HCT116 (cell line): Measurements from ENCODE around the gene PLCD3. TPM values are rescaled to one million over a fixed set of nuclear protein-coding genes. Genes with fewer than 3 reads are reported as not detected.

ENCODE experiments used
- ATAC-seq: fragments of 200-7000 bp; cut with Tn5 transposase; 2 replicates; pipeline ENCODE4 v1.9.1; 2020; ENCODE audit warnings: mild to moderate bottlenecking, moderate library complexity
- BruUV-seq: library from RNA; stranded (reverse); fragments of 400-500 nt; replicated peaks from 2 replicates; lab custom pipeline; 2021; lab: Mats Ljungman, UMichigan
- CTCF ChIA-PET: fragments of 300-600 bp; sonication (Branson Sonifier 250); formaldehyde crosslinking; loops from one replicate; lab custom pipeline; 2021; ENCODE audit warnings: antibody characterized with exemption; lab: Charles Lee
- POLR2A ChIA-PET: fragments of 300-600, 350-600 bp; sonication (Branson Sonifier 250); formaldehyde crosslinking; loops from one replicate; lab custom pipeline; 2021; ENCODE audit warnings: antibody characterized with exemption; lab: Charles Lee
- RAD21 ChIA-PET, 2 experiments: fragments of 300-600 bp; sonication (Branson Sonifier 250); formaldehyde crosslinking; loops; one replicate each; lab custom pipeline; 2023; ENCODE audit warnings: low total read pairs in 2 of 2; ENCODE audit not compliant: uncharacterized antibody in 2 of 2, unreplicated experiment in 2 of 2, low non-redundant PET in 1 of 2; lab: Charles Lee
- DNase-seq: peaks from one replicate; pipeline ENCODE4 v3.0.0-alpha.2; 2010; ENCODE audit warnings: low read depth, low spot score
- H2AFZ ChIP-seq: fragments of 200-600 bp; shearing (Covaris generic), sonication (generic); 2 replicates; pipeline ENCODE4 v1.6.1; 2017; ENCODE audit warnings: low read depth, mixed run types, mixed read lengths, antibody characterized with exemption, low read length; ENCODE audit not compliant: poor library complexity, severe bottlenecking
- H3K27ac ChIP-seq: 2 replicates; pipeline ENCODE4 v1.5.1; 2012; ENCODE audit warnings: low read depth, low read length
- H3K27me3 ChIP-seq: fragments of 200-600 bp; sonication (generic); 2 replicates; pipeline ENCODE4 v1.6.1; 2016; ENCODE audit warnings: mixed run types, low read length, mixed read lengths; ENCODE audit not compliant: insufficient read depth
- H3K36me3 ChIP-seq, 2 experiments: fragments of 200-500 bp in 1 of 2; fragments of 200-600 bp in 1 of 2; sonication (Bioruptor generic) in 1 of 2; sonication (generic) in 1 of 2; 2 replicates each; pipeline versions ENCODE4 v1.5.1 to v1.6.1; 2014 to 2016; ENCODE audit warnings: low read length in 2 of 2, inconsistent platforms in 1 of 2, mixed read lengths in 1 of 2, mixed run types in 1 of 2; ENCODE audit not compliant: insufficient read depth in 2 of 2, control insufficient read depth in 1 of 2
- H3K4me1 ChIP-seq, 2 experiments: fragments of 200-600 bp in 1 of 2; sonication (generic) in 1 of 2; 2 replicates each; pipeline versions ENCODE4 v1.5.1 to v1.6.1; 2012 to 2017; ENCODE audit warnings: low read length in 2 of 2, inconsistent platforms in 1 of 2, mild to moderate bottlenecking in 1 of 2, mixed read lengths in 1 of 2, mixed run types in 1 of 2, moderate library complexity in 1 of 2; ENCODE audit not compliant: insufficient read depth in 2 of 2, control insufficient read depth in 1 of 2
- H3K4me2 ChIP-seq: fragments of 200-600 bp; sonication (generic); 2 replicates; pipeline ENCODE4 v1.6.1; 2017; ENCODE audit warnings: mixed run types, low read length, mixed read lengths
- H3K4me3 ChIP-seq, 2 experiments: fragments of 200-600 bp in 1 of 2; sonication (generic) in 1 of 2; replicated peaks in 1 of 2; 2 replicates each; pipeline ENCODE4 v1.5.1; 2011 to 2016; ENCODE audit warnings: low read length in 2 of 2, control low read depth in 1 of 2, low read depth in 1 of 2, mild to moderate bottlenecking in 1 of 2, mixed read lengths in 1 of 2, mixed run types in 1 of 2
- H3K79me2 ChIP-seq: fragments of 200-600 bp; sonication (generic); 2 replicates; pipeline ENCODE4 v1.6.1; 2017; ENCODE audit warnings: mild to moderate bottlenecking, mixed run types, low read length, moderate library complexity, mixed read lengths; ENCODE audit not compliant: insufficient read depth
- H3K9ac ChIP-seq: fragments of 200-600 bp; sonication (generic); 2 replicates; pipeline ENCODE4 v1.6.1; 2016; ENCODE audit warnings: low read length, mixed read lengths
- H3K9me2 ChIP-seq: fragments of 200-600 bp; sonication (generic), shearing (Covaris generic); 2 replicates; pipeline ENCODE4 v1.6.1; 2017; ENCODE audit warnings: mixed run types, mild to moderate bottlenecking, moderate library complexity; ENCODE audit not compliant: insufficient read depth
- H3K9me3 ChIP-seq, 2 experiments: fragments of 200-500 bp in 1 of 2; fragments of 200-600 bp in 1 of 2; sonication (Bioruptor generic) in 1 of 2; sonication (generic) in 1 of 2; 2 replicates each; pipeline ENCODE4 v1.6.1; 2014 to 2017; ENCODE audit warnings: low read length in 2 of 2, mixed read lengths in 2 of 2, inconsistent platforms in 1 of 2, low read depth in 1 of 2, mild to moderate bottlenecking in 1 of 2, mixed run types in 1 of 2, moderate library complexity in 1 of 2; ENCODE audit not compliant: control insufficient read depth in 1 of 2, insufficient read depth in 1 of 2
- H4K20me1 ChIP-seq: fragments of 200-600 bp; sonication (generic), shearing (Covaris generic); 2 replicates; pipeline ENCODE4 v1.6.1; 2017; ENCODE audit warnings: mixed run types, mild to moderate bottlenecking, moderate library complexity; ENCODE audit not compliant: insufficient read depth
- CBX3 ChIP-seq: IDR thresholded peaks from 2 replicates; pipeline ENCODE4 v1.6.1; 2012; ENCODE audit warnings: low read depth
- ELF1 ChIP-seq: IDR thresholded peaks from 2 replicates; pipeline ENCODE4 v1.6.1; 2012; ENCODE audit warnings: low read depth, borderline replicate concordance
- EZH2 ChIP-seq: fragments of 200-600 bp; sonication (generic); IDR thresholded peaks from 2 replicates; pipeline ENCODE4 v1.6.1; 2017; ENCODE audit warnings: antibody characterized with exemption, mixed run types
- FOSL1 ChIP-seq: IDR thresholded peaks from 2 replicates; pipeline ENCODE4 v1.6.1; 2012; ENCODE audit warnings: low read depth
- MAX ChIP-seq: IDR thresholded peaks from 2 replicates; pipeline ENCODE4 v1.6.1; 2012
- POLR2A ChIP-seq: IDR thresholded peaks from 2 replicates; pipeline ENCODE4 v1.7.0; 2011; ENCODE audit warnings: borderline replicate concordance; ENCODE audit not compliant: insufficient read depth, insufficient read length; ENCODE audit errors: extremely low read depth
- POLR2AphosphoS5 ChIP-seq: IDR thresholded peaks from 2 replicates; pipeline ENCODE4 v1.6.1; 2011; ENCODE audit warnings: mild to moderate bottlenecking, low read depth, low read length, moderate library complexity
- RAD21 ChIP-seq: IDR thresholded peaks from 2 replicates; pipeline ENCODE4 v1.6.1; 2012; ENCODE audit warnings: low read depth, mild to moderate bottlenecking
- REST ChIP-seq: IDR thresholded peaks from 2 replicates; pipeline ENCODE4 v1.6.1; 2012; ENCODE audit warnings: low read depth
- SIN3A ChIP-seq: IDR thresholded peaks from 2 replicates; pipeline ENCODE4 v1.6.1; 2012; ENCODE audit warnings: low read depth
- SP1 ChIP-seq: IDR thresholded peaks from 2 replicates; pipeline ENCODE4 v1.6.1; 2012; ENCODE audit warnings: low read depth
- TCF7L2 ChIP-seq: IDR thresholded peaks from 2 replicates; pipeline ENCODE4 v1.7.0; 2011; ENCODE audit warnings: borderline replicate concordance, inconsistent platforms; ENCODE audit not compliant: insufficient read depth, insufficient read length; ENCODE audit errors: extremely low read depth
- YY1 ChIP-seq: IDR thresholded peaks from 2 replicates; pipeline ENCODE4 v1.6.1; 2011; ENCODE audit warnings: low read length, low read depth, moderate library complexity, mild to moderate bottlenecking; ENCODE audit not compliant: insufficient replicate concordance; ENCODE audit errors: extremely low read depth
- ZBTB33 ChIP-seq: IDR thresholded peaks from 2 replicates; pipeline ENCODE4 v1.6.1; 2011; ENCODE audit warnings: mild to moderate bottlenecking, low read length, moderate library complexity; ENCODE audit not compliant: insufficient replicate concordance; ENCODE audit errors: extremely low read depth
- ZFX ChIP-seq: fragments of 450-650 bp; IDR thresholded peaks from 2 replicates; pipeline ENCODE4 v1.6.1; 2017
- intact Hi-C: fragments of 100-400 bp; cut with micrococcal nuclease; formaldehyde crosslinking; loops from 2 replicates; pipeline ENCODE4 v1.10.0; 2022
- total RNA-seq: library from RNA; stranded (reverse); gene quantifications from one replicate; pipeline ENCODE4 v1.2.1, GENCODE V29; 2021; ENCODE audit not compliant: unreplicated experiment

Gene PLCD3
- total RNA-seq, 1 experiment from 2014 or later, result 197 TPM

GRCh38 chr17:45060382-45060796 is 71.9 kb downstream of the PLCD3 start:
- BruUV-seq, result TSS peak; percentile 91
- intact Hi-C loops, result loop anchor here (5.0 kb wide), 1 partner anchor 72 kb away; the partner anchor contains the start of gene PLCD3
- Histone ChIP-seq H3K9ac (peak overlapping the region; percentile 96), H4K20me1 (no peaks in the 10 kb centered on the region), H3K4me1 (peaks cover 10 to 19% of the 10 kb centered on the region in 2 experiments), H3K9me2 (no peaks in the 10 kb centered on the region), H3K9me3 (no peaks in the 10 kb centered on the region), H3K36me3 (no peaks in the 10 kb centered on the region; a peak in 1 of 4 replicates), H2AFZ (peak overlapping the region; percentile 11), H3K27ac (peak overlapping the region; percentile 93), H3K79me2 (peaks cover 65% of the 10 kb centered on the region), H3K27me3 (no peaks in the 10 kb centered on the region), H3K4me2 (peak overlapping the region; percentile 90), H3K4me3 (peak overlapping the region; percentile 98 to 99)
- ChIA-PET CTCF (interaction anchor here (0.8 to 1.6 kb wide), 6 partner anchors 11 to 75 kb away, joined by 3 to 7 read pairs (median 4); partner anchors contain the start of gene ACBD4), POLR2A (interaction anchor here (0.9 to 1.6 kb wide), 6 partner anchors 10 to 88 kb away, joined by 4 to 8 read pairs (median 5); partner anchors contain the start of gene HEXIM1), RAD21 (no interaction called here)
- DNase-seq (no peak), ATAC-seq (no peak; the same call in 1 of the 2 replicates)
- TF ChIP-seq EZH2 (no peak), CBX3 (no peak), REST (no peak), SIN3A (no peak; the same call in 1 of the 2 replicates), POLR2AphosphoS5 (no peak), FOSL1 (no peak), ZFX (no peak), SP1 (no peak), ELF1 (no peak), RAD21 (no peak), MAX (no peak), POLR2A (no peak), YY1 (no peak), ZBTB33 (no peak), TCF7L2 (no peak)
